ENCODE data around the gene JMJD8.

Gene JMJD8

GRCh38 chr16:709566-710499 lies 25.7 kb upstream of the JMJD8 start:
- DNase-seq (ENCODE audit: low read depth in 2 of 2, low spot score in 1 of 2): no peak

DNA sequence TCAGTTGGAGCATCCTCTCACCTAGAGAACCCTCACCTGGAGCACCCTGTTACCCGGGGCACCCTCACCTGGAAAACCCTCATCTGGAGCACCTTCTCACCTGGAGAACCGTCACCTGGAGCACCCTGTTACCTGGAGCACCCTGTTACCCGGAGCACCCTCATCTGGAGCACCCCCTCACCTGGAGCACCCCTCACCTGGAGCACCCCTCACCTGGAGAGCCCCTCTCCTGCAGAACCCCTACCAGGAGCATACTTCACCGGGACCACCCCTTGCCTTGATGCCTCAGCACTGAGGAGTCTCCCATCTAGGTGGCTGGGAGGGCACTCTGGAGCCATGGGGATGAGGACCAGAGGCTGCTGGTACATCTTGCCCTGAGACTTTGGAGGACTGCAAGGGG lies 24.8 kb upstream of the JMJD8 start:
- DNase-seq (ENCODE audit: low read depth in 2 of 2, low spot score in 1 of 2): no peak

GRCh38 chr16:708019-708418 lies 23.9 kb upstream of the JMJD8 start:
- DNase-seq (ENCODE audit: low read depth in 2 of 2, low spot score in 1 of 2): no peak

DNA sequence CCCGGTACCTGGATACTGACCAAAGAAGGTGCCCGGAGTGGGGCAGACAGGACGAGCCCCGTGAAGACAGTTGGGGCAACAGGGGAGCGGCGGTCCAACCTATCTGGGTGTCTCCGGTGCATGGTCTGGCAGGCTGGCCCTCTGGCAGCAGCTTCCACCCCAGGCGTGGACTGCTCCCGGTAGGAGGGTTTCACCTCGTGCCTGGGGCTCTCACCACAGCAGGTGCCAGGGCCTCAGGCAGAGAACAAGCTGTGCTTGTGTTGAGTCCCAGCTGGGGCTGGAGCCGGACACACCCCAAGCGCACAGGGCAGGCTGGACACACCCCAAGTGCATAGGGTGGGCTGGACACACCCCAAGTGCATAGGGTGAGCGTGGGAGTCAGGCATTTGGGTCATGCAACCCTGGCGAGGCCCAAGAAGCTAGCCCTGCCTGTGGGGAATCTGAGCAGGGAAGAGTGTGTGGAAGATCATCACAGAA lies 23.0 kb upstream of the JMJD8 start:
- DNase-seq (ENCODE audit: low read depth in 2 of 2, low spot score in 1 of 2): no peak

- no peak for DNase-seq (ENCODE audit: low read depth in 2 of 2, low spot score in 1 of 2)
Observed at GRCh38 chr16:706189-707061, 22.3 kb upstream of the JMJD8 start.

DNA sequence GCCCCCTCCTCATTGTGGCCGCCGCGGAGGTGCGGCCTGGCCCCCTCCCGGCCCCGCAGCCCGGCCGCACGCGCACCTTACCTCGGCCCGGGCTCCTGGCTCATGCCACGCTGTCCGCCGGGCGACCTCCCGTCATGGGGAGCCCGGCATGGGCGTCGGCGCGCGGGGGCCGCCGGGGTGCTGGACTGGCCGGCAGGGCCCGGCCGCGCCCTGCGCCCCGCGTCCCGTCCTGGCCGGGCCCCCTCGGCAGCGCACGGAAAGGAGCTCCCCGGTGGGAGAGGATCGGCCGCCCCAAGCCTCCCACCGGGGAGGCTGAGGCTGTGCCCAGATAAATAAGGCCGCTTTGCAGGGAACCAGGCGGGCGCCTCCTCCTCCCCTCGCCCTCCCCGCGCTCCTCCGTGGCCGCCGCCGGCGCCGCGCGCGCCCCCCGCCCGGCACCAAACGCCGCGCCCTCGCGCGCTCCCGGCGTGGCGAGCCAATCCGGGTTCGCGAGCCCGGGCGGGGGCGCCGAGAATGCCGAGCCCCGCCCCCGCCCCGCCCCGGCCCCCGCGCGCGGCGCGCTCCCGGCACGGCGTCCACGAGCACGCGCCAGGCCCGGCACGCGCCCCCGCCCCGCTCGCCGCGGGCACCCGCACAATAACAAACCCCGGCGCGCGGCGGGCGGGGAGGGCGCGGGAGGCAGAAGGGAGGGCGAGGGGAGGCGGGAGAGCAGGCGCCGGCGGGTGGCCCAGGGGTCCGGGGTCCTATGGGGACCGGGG lies 21.5 kb upstream of the JMJD8 start, which contains the start of gene FBXL16:
Gene FBXL16 (minus strand): TSS at position 371 of the 758 bp plus-strand sequence. CDS start 8,396 bp downstream, outside the sequence.
- no peak for DNase-seq (ENCODE audit: low read depth in 2 of 2, low spot score in 1 of 2)

DNA sequence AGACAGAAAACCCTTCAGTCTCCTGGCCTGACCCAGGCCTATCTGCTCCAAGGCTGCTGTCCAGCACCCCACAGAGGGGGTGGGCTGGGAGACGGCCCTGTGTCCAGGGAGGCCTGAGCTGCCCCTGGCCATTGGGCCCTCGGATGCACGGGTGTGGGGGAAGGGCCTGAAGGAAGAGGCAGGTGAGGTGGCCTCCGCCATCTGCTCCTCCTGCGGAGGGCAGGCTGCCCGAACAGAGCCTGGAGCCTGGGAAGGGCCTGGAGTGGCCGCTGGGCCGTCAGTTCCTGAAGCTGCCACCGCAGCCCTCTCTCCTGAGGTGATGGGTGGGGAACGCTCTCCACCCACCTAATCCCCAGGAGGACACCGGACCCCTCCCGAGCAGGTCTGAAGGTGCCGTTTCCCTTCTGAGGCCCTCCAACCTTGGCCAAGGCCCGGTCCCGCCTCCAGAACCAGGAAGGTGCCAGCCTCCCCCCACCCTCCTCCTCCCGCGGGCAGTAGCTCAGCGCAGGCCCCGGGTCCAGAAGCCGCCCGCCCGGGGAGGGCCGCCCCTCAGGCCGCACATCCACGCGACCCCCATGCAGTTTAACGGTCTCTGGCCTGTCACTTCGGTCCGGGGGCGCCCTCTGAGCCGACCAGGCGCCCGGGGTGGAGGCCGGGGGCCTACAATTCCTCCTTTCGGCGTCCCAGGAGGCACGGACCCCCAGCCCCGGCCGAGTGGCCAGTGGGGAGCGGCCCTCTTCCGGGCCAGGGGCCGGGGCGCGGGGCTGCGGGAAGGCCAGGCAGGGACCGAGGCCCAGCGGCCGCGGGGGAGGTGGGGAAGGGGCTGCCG lies 20.6 kb upstream of the JMJD8 start:
- no peak for DNase-seq (ENCODE audit: low read depth in 2 of 2, low spot score in 1 of 2)

DNA sequence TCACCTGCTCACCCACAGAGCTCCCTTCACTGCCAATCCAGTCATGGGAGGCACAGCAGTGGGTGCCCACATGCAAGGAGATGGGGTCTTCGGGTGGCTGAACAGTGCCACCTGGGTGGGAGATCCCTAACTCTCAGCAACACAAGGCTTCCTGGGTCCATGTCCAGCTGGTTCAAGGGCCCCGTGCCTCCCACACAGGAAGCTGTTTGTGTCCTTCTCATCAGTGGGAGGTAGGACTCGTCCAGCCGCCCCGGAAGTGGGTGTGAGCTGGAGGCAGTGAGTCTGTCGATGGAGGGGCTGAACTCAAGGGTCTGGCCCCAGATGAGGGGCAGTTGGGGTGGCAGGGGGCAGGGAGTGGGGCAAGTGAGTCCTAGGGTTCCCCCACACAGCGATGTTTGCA lies 19.9 kb upstream of the JMJD8 start:
- DNase-seq (ENCODE audit: low read depth in 2 of 2, low spot score in 1 of 2): no peak

- DNase-seq (ENCODE audit: low read depth in 2 of 2, low spot score in 1 of 2): no peak
Observed at GRCh38 chr16:703406-703805, 19.3 kb upstream of the JMJD8 start.

GRCh38 chr16:702341-702740 lies 18.2 kb upstream of the JMJD8 start:
- DNase-seq (ENCODE audit: low read depth in 2 of 2, low spot score in 1 of 2): no peak

GRCh38 chr16:700684-701584 lies 16.8 kb upstream of the JMJD8 start:
- no peak for DNase-seq (ENCODE audit: low read depth in 2 of 2, low spot score in 1 of 2)

DNA sequence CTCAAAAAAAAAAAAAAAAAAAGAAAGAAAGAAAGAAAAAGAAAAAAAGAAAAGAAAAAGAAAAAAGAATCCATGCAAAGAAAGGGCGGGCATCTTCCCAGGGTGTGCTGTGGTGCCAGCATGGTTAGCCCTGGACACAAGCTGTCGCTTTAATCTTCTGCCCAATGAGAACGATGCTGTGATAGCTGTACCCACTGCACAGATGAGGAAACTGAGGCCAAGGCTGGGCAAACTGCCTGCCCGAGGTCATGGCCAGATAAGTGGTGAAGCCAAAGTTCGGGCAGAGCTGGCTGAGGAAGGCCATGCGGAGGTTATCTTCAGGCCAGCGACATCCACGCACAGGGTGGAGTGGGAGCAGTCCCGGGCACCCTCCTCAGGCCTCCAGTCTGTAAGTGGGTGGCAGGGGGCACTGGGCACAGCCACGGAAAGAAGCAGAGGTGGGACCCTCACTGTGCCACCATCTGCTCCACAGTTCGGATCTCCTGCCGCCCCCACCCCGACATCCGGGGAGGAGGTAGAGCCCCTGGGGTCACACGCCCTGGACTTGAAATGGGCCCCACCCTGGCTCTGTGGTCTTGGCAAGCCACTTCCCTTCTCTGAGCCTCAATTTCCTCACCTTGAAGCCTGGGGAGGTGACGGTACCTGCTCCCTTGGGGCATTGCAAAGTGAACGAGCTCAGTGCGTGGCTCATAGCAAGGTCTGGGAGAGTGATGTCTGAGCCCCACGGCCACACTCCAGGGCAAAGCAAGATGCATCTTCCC lies 15.0 kb upstream of the JMJD8 start:
- no peak for DNase-seq (ENCODE audit: low read depth in 2 of 2, low spot score in 1 of 2)

GRCh38 chr16:695355-696089 lies 11.4 kb upstream of the JMJD8 start:
- DNase-seq (ENCODE audit: low read depth in 2 of 2, low spot score in 1 of 2): no peak

DNA sequence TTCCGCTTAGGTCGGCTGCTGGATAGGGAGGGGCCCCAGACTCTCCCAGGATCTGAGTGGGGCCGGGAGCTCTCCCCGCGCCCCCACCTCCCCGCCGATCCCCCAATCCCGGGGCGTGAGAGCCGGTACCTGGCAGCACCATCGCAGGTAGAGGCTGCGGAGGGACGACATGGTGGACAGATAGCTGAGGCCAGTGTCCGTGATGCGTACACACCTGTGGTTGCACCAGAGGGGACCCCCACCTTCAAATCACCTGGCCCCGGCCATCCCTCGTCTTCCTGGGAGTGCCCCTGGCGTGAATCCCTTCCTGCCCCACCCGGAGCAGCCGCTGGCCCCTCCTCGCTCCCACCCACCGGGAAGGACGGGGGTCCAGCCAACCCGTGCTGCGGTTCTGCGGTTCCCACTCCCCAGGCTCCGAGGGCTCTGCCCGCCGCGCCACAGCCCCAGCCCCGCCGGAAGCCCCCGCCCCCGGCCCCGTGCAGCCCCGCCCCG lies 10.8 kb upstream of the JMJD8 start:
- no peak for DNase-seq (ENCODE audit: low read depth in 2 of 2, low spot score in 1 of 2)

- DNase-seq (ENCODE audit: low read depth in 2 of 2, low spot score in 1 of 2): no peak
Observed at GRCh38 chr16:694187-694862, 10.2 kb upstream of the JMJD8 start.

- DNase-seq (ENCODE audit: low read depth in 2 of 2, low spot score in 1 of 2): no peak
Observed at GRCh38 chr16:693766-694165, 9.6 kb upstream of the JMJD8 start.

GRCh38 chr16:693364-693763 lies 9.2 kb upstream of the JMJD8 start:
- no peak for DNase-seq (ENCODE audit: low read depth in 2 of 2, low spot score in 1 of 2)

Measured in stimulated activated CD8-positive, alpha-beta memory T cell treated with anti-CD3 and anti-CD28 coated beads, Interleukin-4, amount 100 ng/mL, for 1 hour (primary cell).